Stimulated activated CD4-positive, alpha-beta T cell treated with anti-CD3 and anti-CD28 coated beads, Interleukin-1b, Interleukin-23, amount 100 ng/mL, for 1 hour (primary cell): ENCODE data around the gene ZC3H12A.
"Not testable (repeated sequence)": the region's sequence is repeated elsewhere in the genome, so short reads cannot be mapped to it uniquely, and the experiment has no call there.

ENCODE experiments used
- DNase-seq, 2 donors: peaks; one replicate each; pipeline ENCODE4 v3.0.0-alpha.2; 2020; ENCODE audit warnings: low read depth in 2 of 2

ZC3H12A gene

DNA sequence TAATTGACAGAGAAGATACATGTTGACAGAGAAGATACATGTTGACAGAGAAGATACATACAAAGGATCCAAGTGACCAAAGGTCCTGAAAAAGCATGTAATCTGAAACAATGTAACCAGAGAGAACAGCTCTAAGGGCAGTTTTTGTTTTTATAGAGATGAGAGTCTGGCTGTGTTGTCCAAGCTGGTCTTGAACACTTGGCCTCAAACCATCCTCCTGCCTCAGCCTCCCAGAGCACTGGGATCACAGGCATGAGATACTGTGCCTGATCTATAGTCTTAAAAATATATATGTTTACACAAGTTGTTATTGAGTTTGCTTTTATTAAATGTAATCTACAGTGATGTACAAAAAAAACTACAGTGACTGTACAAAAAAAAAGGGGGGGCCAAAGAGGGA, 27.7 kb downstream of the ZC3H12A start:
- DNase-seq = no peak

DNA sequence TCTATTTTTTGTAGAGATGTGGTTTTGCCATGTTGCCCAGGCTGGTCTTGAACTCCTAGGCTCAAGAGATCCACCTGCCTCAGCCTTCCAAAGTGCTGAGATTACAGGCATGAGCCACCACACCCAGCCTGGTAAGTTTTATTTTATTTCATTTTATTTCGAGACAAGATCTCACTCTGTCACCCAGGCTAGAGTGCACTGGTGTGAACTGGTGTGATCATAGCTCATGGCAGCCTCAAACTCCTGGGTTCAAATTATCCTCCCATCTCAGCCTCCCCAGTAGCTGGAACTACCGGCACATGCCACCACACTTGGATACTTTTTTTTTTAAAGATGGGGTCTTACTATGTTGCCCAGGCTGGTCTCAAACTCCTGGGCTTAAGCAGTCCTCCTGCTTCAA, 28.4 kb downstream of the ZC3H12A start:
- not testable (repeated sequence) for DNase-seq

DNA sequence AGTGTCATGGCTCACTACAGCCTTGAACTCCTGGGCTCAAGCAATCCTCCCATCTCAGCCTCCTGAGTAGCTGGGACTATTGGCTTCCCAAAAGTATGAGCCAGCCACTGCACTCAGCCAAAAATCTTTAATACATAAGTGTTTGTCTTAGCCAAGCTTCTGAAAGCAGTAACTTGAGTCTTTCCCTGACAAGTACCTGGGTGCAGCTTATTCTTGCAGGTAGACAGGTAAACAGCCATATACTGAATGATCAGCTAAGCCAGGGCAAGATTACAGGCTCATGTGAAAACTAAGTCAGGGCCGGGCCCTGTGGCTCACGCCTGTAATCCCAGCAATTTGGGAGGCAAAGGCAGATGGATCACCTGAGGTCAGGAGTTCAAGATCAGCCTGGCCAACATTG, 32.4 kb downstream of the ZC3H12A start:
- DNase-seq = no peak

DNA sequence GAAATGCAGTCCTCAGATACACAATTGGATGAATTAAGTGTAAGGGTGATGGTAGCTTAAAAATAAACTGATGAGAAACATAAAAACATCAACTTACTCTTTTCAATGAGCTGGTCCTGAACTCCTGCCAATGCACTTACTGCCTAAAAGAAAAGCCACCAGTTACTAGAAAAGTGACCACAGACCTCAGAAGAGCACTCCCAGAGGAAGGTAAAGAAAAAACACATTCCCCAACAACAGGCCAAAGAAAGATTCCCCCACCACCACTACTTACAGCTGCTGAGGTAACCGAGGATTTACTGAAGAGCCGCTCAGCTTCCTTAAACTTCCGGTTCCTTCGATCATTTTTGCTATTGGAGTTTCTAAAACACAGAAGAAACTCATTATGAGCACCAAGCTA, 34.8 kb downstream of the ZC3H12A start:
- no peak for DNase-seq

DNA sequence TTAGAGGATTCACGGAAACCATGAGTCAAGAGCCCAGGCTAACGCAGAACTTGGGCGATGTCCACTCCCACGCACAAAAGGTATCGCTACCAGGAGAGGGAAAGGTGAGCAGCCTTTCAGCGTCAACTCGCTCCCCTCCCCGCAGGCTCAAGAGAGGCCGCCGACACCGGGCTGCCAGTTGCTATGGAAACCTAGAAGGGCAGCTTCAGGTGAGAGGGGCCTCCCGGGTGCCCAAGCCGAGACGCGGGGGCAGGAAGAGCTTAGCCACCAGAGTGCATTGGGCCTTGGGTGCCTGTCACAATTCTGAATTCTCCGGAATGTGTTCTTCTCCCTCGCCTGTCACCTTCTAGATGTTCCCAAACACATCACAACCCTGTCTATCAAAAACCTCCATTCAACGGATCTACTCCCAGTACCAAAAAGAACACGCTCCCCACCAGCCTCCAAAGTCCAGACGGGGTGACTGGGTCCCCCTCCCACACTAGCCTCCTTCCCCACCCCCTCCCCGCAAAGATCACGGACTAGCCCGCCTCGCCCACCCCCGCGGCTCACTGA, 39.5 kb downstream of the ZC3H12A start:
- peak in 1 of 2 donors; percentile 36 for DNase-seq

DNA sequence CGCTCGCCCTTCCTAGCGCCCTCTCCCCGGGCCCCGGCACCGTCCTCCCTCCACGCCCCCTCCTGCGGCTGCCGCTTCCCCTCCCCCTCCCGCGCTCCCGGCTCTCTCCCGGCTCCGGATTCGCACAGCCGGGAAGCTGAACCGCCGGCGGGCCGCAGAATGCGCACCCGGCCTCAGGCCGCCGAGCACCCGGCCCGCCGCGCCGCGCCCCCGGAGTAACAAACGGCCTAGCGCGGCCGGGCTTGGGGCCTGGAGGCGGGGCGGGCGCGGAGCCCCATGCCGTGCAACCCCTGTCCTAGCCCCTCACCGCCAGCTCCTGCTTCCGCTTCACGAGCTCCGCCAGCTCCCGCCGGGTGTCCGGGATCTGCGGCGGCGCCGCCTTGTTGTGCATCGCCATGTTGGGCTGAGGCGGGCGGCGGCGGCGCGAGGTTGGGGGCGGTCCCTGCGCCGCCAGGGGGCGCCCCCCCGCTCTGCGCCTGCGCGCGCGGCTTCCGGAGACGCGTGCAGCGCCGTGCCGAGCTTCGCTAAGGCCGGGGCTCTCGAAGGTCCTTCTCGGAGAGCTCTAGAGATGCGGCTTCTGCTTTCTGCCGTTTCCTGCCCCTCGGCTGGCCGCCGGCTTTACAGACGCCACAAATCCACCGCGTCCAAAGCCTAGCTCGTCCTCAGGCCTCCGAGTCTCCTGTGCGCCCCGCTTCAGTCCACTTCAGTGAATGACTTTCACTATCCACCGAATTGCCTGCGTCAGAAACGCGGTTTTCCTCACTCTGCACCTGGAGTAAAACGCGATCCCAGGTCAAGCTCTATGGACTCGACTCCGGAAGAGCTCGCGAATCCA, 40.2 kb downstream of the ZC3H12A start, which contains the start of gene MEAF6:
Gene MEAF6, minus strand, starts transcription at position 417 of the 835 bp plus-strand sequence. Its CDS starts 20 bp downstream, at position 397.
- peak; percentile 57 to 69 for DNase-seq

DNA sequence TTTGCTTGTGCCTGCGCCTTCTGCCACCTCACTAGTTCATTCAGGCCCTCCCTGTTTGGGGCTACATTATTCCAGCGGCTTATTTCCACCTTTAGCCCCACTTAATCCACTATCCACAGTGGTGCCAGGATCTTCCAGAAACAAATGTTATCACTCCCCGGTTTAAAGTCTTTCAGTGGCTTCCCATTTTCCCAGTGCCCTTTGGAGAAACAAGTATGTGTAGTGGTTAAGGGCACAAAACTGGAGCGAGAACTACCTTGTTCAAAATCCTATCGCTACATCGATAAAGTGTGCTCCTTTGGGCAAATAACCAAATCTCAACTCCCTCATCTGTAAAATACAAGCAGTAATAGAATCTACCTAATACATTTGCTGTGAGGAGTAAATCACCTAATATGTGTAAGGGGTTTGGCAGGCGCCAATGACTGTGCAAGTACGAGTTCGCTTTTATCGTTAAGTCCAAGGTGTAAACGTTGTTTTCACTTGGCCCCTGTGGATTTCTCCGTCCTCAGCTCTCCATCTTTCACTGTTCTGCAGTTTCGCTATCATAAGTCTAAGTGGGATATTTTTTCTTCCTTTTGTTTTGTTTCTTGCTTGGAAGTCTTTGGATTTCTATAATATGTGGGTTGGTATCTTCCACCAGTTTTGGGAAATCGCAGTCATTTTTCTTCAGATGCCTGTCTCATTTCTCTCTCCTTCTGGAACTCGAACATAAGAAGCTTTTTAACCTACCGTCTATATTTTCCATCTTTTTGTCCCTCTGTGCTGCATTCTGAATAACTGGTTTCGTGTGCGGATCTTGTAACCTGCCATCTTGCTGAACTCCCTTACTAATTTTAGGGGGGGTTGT, 41.0 kb downstream of the ZC3H12A start:
- DNase-seq = no peak

DNA sequence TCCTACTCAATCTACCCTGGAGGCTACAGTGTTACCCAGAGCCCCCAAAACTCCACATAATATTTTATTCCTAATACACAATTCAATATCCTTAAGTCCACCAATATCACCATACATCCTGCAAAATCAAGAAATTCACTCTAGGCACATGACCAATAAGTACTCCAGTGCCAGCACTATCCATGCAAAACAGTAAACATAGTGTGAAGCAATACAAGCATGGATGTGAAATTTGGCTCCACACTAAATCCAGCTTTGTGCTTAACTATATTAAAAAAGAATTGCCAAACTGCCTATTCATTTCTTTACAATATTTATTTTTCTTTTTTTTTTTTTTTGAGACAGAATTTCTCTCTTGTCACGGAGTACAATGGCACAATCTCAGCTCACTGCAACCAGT, 43.2 kb downstream of the ZC3H12A start:
- DNase-seq = no peak

DNA sequence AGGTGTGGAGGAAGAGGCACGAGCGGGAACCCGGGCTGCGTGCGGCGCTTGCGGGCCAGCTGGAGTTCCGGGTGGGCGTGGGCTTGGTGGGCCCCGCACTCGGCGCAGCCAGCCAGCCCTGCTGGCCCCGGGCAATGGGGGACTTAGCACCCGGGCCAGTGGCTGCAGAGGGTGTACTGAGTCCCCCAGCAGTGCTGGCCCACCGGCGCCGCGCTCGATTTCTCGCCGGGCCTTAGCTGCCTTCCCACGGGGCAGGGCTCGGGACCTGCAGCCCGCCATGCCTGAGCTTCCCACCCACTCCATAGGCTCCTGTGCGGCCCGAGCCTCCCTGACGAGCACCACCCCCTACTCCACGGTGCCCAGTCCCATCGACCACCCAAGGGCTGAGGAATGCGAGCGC, 43.9 kb downstream of the ZC3H12A start:
- DNase-seq = not testable (repeated sequence)

DNA sequence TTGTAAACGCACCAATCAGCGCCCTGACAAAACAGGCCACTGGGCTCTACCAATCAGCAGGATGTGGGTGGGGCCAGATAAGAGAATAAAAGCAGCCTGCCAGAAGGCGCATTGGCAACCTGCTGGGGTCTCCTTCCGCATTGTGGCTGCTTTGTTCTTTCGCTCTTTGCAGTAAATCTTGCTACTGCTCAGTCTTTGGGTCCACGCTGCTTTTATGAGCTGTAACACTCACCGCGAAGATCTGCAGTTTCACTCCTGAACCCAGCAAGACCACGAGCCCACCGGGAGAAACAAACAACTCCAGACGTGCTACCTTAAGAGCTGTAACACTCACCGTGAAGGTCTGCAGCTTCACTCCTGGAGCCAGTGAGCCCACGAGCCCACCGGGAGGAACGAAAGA, 44.5 kb downstream of the ZC3H12A start:
- not testable (repeated sequence) for DNase-seq

DNA sequence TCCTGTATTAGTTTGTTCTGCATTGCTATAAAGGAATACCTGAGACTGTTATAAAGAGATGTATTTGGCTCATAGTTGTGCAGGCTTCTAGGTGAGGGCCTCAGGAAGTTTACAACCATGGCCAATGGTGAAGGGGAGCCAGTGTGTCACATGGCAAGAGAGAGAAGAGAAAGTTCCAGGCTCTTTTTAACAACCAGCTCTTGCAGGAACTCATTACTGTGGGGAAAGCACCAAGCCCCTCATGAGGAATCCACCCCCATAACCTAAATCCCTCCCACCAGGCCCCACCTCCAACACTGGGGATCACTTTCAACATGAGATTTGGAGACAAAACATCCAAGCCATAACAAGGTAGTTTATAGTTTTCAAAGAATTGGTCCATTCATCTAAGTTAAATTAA, 45.2 kb downstream of the ZC3H12A start:
- no peak for DNase-seq

DNA sequence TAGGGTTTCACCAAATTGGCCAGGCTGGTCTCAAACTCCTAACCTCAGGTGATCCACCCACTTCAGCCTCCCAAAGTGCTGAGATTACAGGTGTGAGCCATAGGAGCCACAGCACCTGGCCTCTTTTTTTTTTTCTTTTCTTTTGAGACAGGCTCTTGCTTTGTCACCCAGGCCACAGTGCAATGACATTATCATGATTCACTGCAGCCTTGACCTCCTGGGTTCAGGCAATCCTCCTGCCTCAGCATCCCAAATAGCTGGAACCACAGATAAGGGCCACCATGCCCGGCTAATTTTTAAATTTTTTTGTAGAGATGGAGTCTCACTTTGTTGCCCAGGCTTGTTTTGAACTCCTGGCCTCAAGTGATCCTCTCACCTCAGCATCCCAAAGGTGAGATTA, 55.5 kb downstream of the ZC3H12A start:
- DNase-seq = not testable (repeated sequence)

DNA sequence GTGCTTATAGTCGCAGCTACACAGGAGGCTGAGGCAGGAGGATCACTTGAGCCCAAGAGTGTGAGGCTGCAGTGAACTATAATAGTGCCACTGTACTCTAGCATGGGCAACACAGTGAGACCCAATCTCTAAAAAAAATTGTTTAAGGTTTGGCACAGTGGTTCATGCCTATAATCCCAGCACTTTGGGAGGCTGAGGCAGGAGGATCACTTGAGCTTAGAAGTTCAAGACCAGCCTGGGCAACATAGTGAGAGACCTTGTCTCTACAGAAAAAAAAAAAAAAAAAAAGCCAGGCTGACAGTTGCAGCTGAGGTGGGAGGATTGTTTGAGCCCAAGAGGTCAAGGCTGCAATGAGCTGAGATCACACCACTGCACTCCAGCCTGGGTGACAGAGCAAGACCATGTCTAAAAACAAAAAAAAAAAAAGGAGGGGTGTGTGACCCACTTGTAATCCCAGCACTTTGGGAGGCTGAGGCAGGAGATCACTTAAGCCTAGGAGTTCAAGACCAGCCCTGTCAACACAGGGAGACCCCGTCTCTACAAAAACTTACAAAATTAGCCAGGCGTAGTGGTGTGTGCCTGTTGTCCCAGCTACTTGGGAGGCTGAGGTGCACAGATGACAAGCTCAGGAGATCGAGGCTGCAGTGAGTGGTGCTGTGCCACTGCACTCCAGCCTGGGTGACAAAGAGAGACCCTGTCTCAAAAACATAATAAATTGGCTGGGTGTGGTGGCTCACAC, 58.2 kb downstream of the ZC3H12A start:
- not testable (repeated sequence) for DNase-seq

DNA sequence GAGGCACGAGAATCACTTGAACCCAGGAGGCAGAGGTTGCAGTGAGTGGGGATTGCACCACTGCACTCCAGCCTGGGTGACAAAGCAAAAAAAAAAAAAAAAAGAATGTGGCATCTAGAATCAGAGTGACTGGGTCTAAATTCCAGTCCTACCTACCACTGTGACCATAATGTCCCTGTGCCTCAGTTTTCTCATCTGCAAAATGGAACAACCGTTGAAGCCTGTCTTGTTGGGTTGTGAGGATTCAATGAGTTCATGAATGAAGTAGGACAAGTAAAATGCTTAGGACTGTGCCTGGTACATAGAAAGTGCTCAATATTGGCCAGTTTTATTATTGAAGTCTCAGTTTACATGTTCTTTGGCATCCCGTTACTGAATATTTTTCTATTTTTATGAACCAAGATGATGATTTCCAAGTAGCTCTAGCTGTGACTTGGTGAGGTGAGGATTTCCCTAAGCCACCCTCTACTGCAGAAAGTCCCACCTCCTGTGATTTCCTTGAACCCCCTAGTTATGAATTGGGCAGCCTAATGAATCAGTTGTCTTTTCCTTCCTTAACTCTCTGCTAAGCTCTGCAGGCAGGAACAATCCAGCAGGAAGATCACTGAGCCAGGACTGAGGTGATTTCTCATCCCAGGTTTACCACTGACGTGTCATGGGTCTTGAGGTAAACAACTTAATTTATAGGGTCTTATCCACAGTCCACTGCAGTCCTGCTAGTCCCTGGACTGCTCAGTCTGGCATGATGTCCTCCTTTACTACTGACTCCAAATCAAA, 59.1 kb downstream of the ZC3H12A start:
- DNase-seq = no peak
